Neural cell (in vitro differentiated cells): Measurements from ENCODE around the gene NLRP14. TPM values are rescaled to one million over a fixed set of nuclear protein-coding genes. Genes with fewer than 3 reads are reported as not detected.
A peak's percentile ranks its signal among the peaks of the same experiment; 100 is the strongest.

ENCODE experiments used
- H2AFZ ChIP-seq: fragments of 200-600, 300-800 bp; sonication (generic), shearing (Covaris generic); 2 replicates; pipeline ENCODE4 v1.6.0; 2014; ENCODE audit warnings: low read depth, mild to moderate bottlenecking, antibody characterized with exemption, low read length, moderate library complexity
- H3F3A ChIP-seq: fragments of 200-600 bp; shearing (Covaris generic); 2 replicates; pipeline ENCODE4 v1.6.1; 2016; ENCODE audit warnings: mild to moderate bottlenecking, moderate library complexity, mixed read lengths, antibody characterized with exemption, low read length; ENCODE audit not compliant: insufficient read depth, poor library complexity, severe bottlenecking
- H3K27ac ChIP-seq: fragments of 200-600, 300-800 bp; sonication (generic), shearing (Covaris generic); 2 replicates; pipeline ENCODE4 v1.5.1; 2014; ENCODE audit warnings: mild to moderate bottlenecking, low read length, moderate library complexity
- H3K27me3 ChIP-seq: fragments of 300-800, 200-600 bp; sonication (generic), shearing (Covaris generic); 2 replicates; pipeline ENCODE4 v1.6.0; 2014; ENCODE audit warnings: mild to moderate bottlenecking, low read depth, low read length, moderate library complexity; ENCODE audit not compliant: insufficient read depth
- H3K36me3 ChIP-seq: fragments of 300-800, 200-600 bp; sonication (generic), shearing (Covaris generic); 2 replicates; pipeline ENCODE4 v1.5.1; 2014; ENCODE audit warnings: mild to moderate bottlenecking, antibody characterized with exemption, low read length, moderate library complexity; ENCODE audit not compliant: insufficient read depth
- H3K4me2 ChIP-seq: fragments of 300-800, 200-600 bp; sonication (generic), shearing (Covaris generic); 2 replicates; pipeline ENCODE4 v1.6.0; 2014; ENCODE audit warnings: mild to moderate bottlenecking, low read length
- H3K4me3 ChIP-seq: fragments of 300-800, 200-600 bp; sonication (generic), shearing (Covaris generic); 2 replicates; pipeline ENCODE4 v1.5.1; 2014; ENCODE audit warnings: mild to moderate bottlenecking, low read length, moderate library complexity
- H3K79me2 ChIP-seq: fragments of 200-600 bp; shearing (Covaris generic); replicated peaks from 2 replicates; pipeline ENCODE4 v1.6.0; 2014; ENCODE audit warnings: mild to moderate bottlenecking, low read length, moderate library complexity; ENCODE audit not compliant: insufficient read depth
- H3K9ac ChIP-seq: fragments of 300-800, 200-600 bp; sonication (generic), shearing (Covaris generic); 2 replicates; pipeline ENCODE4 v1.6.1; 2016; ENCODE audit warnings: mild to moderate bottlenecking, low read length, mixed read lengths
- H3K9me2 ChIP-seq: fragments of 200-600 bp; shearing (Covaris generic); 2 replicates; pipeline ENCODE4 v1.6.1; 2016; ENCODE audit warnings: mild to moderate bottlenecking, low read length, mixed read lengths; ENCODE audit not compliant: insufficient read depth
- H3K9me3 ChIP-seq: fragments of 200-600, 300-800 bp; sonication (generic), shearing (Covaris generic); 2 replicates; pipeline ENCODE4 v1.6.1; 2016; ENCODE audit warnings: mild to moderate bottlenecking, mixed run types, low read length, moderate library complexity, mixed read lengths
- H4K20me1 ChIP-seq: fragments of 200-600 bp; shearing (Covaris generic); 2 replicates; pipeline ENCODE4 v1.6.1; 2016; ENCODE audit warnings: mild to moderate bottlenecking, mixed run types; ENCODE audit not compliant: insufficient read depth
- CTCF ChIP-seq: fragments of 450-650 bp; IDR thresholded peaks from 2 replicates; pipeline ENCODE4 v1.5.1; 2014; ENCODE audit warnings: antibody characterized with exemption, mild to moderate bottlenecking, moderate library complexity; ENCODE audit not compliant: poor library complexity, severe bottlenecking
- EP300 ChIP-seq: fragments of 450-650 bp; conservative IDR thresholded peaks from 2 replicates; pipeline ENCODE4 v1.6.1; 2014; ENCODE audit warnings: antibody characterized with exemption, mild to moderate bottlenecking, moderate library complexity; ENCODE audit not compliant: poor library complexity, severe bottlenecking
- EZH2 ChIP-seq: fragments of 200-600, 300-800 bp; shearing (Covaris generic), sonication (generic); IDR thresholded peaks from 2 replicates; pipeline ENCODE4 v1.6.1; 2014; ENCODE audit warnings: antibody characterized with exemption, low read length, borderline replicate concordance, mild to moderate bottlenecking; ENCODE audit not compliant: insufficient read depth, poor library complexity, severe bottlenecking
- MXI1 ChIP-seq: fragments of 450-650 bp; conservative IDR thresholded peaks from 2 replicates; pipeline ENCODE4 v1.6.1; 2014; ENCODE audit warnings: antibody characterized with exemption, mild to moderate bottlenecking; ENCODE audit not compliant: poor library complexity, severe bottlenecking
- POLR2AphosphoS5 ChIP-seq: IDR thresholded peaks from 2 replicates; pipeline ENCODE4 v1.6.1; 2012
- RAD21 ChIP-seq: fragments of 450-650 bp; conservative IDR thresholded peaks from 2 replicates; pipeline ENCODE4 v1.6.1; 2014; ENCODE audit warnings: antibody characterized with exemption, mild to moderate bottlenecking, moderate library complexity
- SMC3 ChIP-seq: fragments of 450-650 bp; conservative IDR thresholded peaks from 2 replicates; pipeline ENCODE4 v1.6.1; 2014; ENCODE audit warnings: antibody characterized with exemption, mild to moderate bottlenecking, moderate library complexity; ENCODE audit not compliant: poor library complexity
- TAF1 ChIP-seq: IDR thresholded peaks from 2 replicates; pipeline ENCODE4 v1.6.1; 2012; ENCODE audit warnings: low read depth
- polyA plus RNA-seq: library from polyadenylated mRNA; depleted of rRNA; stranded (reverse); fragments of >200 nt; gene quantifications from 2 replicates; pipeline ENCODE4 v1.2.3, GENCODE V29; 2014
- TF ChIP-seq, protein P1 (sequence below): IDR thresholded peaks from 2 replicates; pipeline ENCODE4 v1.6.1; 2012; ENCODE audit warnings: borderline replicate concordance

NLRP14 gene
- polyA plus RNA-seq, 1 donor from 2014 or later, result 0.48 TPM

- Histone ChIP-seq H3K9me2 (no peaks in the 10 kb centered on the region), H2AFZ (no peak overlapping the region), H4K20me1 (no peaks in the 10 kb centered on the region), H3K9ac (no peak overlapping the region), H3F3A (no peaks in the 10 kb centered on the region), H3K27me3 (no peaks in the 10 kb centered on the region), H3K9me3 (no peaks in the 10 kb centered on the region), H3K79me2 (no peaks in the 10 kb centered on the region), H3K4me3 (no peak overlapping the region), H3K4me2 (no peak overlapping the region), H3K36me3 (no peaks in the 10 kb centered on the region), H3K27ac (no peak overlapping the region)
- no peak for TF ChIP-seq TAF1
- peak; percentile 93 for TF ChIP-seq SMC3
- TF ChIP-seq, protein P1, sequence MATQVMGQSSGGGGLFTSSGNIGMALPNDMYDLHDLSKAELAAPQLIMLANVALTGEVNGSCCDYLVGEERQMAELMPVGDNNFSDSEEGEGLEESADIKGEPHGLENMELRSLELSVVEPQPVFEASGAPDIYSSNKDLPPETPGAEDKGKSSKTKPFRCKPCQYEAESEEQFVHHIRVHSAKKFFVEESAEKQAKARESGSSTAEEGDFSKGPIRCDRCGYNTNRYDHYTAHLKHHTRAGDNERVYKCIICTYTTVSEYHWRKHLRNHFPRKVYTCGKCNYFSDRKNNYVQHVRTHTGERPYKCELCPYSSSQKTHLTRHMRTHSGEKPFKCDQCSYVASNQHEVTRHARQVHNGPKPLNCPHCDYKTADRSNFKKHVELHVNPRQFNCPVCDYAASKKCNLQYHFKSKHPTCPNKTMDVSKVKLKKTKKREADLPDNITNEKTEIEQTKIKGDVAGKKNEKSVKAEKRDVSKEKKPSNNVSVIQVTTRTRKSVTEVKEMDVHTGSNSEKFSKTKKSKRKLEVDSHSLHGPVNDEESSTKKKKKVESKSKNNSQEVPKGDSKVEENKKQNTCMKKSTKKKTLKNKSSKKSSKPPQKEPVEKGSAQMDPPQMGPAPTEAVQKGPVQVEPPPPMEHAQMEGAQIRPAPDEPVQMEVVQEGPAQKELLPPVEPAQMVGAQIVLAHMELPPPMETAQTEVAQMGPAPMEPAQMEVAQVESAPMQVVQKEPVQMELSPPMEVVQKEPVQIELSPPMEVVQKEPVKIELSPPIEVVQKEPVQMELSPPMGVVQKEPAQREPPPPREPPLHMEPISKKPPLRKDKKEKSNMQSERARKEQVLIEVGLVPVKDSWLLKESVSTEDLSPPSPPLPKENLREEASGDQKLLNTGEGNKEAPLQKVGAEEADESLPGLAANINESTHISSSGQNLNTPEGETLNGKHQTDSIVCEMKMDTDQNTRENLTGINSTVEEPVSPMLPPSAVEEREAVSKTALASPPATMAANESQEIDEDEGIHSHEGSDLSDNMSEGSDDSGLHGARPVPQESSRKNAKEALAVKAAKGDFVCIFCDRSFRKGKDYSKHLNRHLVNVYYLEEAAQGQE, result no peak
- no peak for TF ChIP-seq EP300
- TF ChIP-seq POLR2AphosphoS5, result no peak
- no peak for TF ChIP-seq EZH2
- TF ChIP-seq RAD21, result peak; percentile 96
- no peak for TF ChIP-seq MXI1
- TF ChIP-seq CTCF, result peak; percentile 93
These were observed 78.1 kb downstream of the NLRP14 start for GRCh38 chr11:7098235-7098832.

DNA sequence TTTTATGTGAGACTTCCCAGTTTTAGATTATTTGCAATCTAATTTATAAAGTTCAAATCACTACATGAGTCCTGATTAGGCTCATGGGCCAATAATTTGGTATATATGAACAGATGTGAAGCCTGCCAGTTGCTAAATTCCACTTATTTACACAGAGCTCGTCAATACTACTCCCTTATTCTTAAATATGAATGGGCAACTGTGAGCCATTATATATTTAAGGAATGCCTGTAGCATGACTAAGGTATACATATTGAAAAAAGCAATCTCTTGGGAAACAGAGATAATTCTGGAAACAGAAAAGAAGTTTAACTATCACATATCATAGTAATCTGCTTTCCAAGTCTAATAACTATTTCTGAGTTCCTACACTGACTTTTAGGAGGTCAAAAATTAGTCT lies 95.5 kb downstream of the NLRP14 start:
- TF ChIP-seq CTCF (no peak), TAF1 (no peak), MXI1 (no peak), SMC3 (no peak), EP300 (no peak), EZH2 (no peak), RAD21 (no peak), POLR2AphosphoS5 (no peak)
- TF ChIP-seq, protein P1, result no peak
- Histone ChIP-seq H3K9ac (no peak overlapping the region), H3K27me3 (no peaks in the 10 kb centered on the region), H4K20me1 (no peaks in the 10 kb centered on the region), H3K4me2 (no peak overlapping the region), H2AFZ (no peak overlapping the region), H3K36me3 (no peaks in the 10 kb centered on the region), H3K9me3 (no peaks in the 10 kb centered on the region), H3K27ac (no peak overlapping the region), H3F3A (no peaks in the 10 kb centered on the region), H3K9me2 (no peaks in the 10 kb centered on the region), H3K79me2 (no peaks in the 10 kb centered on the region), H3K4me3 (no peak overlapping the region)
